ENCODE results near the gene PRKD1.

DNA sequence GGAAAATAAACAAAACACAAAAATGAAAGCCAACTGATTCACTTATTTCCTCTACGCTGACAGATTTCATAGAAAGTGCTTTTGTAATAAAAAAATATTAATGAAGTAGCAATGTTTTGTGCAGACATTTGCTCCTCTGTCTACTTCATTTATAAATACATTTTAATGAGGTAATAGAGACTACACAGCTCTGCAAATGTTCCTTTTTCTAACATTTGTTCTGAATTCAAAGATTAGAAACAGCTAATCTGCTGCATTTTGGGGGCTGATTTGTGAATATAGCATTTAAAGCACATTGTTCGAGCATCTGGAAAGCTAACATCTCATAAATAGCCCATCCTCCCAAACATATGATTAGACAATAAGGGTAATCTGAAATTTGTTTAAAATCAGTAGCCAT is 97.8 kb downstream of the PRKD1 start:
- TF ChIP-seq, protein P1, sequence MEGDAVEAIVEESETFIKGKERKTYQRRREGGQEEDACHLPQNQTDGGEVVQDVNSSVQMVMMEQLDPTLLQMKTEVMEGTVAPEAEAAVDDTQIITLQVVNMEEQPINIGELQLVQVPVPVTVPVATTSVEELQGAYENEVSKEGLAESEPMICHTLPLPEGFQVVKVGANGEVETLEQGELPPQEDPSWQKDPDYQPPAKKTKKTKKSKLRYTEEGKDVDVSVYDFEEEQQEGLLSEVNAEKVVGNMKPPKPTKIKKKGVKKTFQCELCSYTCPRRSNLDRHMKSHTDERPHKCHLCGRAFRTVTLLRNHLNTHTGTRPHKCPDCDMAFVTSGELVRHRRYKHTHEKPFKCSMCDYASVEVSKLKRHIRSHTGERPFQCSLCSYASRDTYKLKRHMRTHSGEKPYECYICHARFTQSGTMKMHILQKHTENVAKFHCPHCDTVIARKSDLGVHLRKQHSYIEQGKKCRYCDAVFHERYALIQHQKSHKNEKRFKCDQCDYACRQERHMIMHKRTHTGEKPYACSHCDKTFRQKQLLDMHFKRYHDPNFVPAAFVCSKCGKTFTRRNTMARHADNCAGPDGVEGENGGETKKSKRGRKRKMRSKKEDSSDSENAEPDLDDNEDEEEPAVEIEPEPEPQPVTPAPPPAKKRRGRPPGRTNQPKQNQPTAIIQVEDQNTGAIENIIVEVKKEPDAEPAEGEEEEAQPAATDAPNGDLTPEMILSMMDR (IDR thresholded peaks at IDR 0.05), result no peak
- TF ChIP-seq POLR2A (IDR thresholded peaks at IDR 0.05), result no peak

Data from tibial nerve (tissue), 3 donors.